WERI-Rb-1 (cell line): ENCODE results near the gene JAK2.
"Not testable (repeated sequence)": the region's sequence is repeated elsewhere in the genome, so short reads cannot be mapped to it uniquely, and the experiment has no call there.

Source experiments
- DNase-seq: peaks from one replicate; pipeline ENCODE4 v3.0.0-alpha.2; 2020
- H3K27ac ChIP-seq: fragments of 250-450 bp; sonication (Bioruptor Pico); 2 replicates; pipeline ENCODE4 v1.5.1; 2020; ENCODE audit warnings: mild to moderate bottlenecking, moderate library complexity
- H3K27me3 ChIP-seq: fragments of 250-450 bp; sonication (Bioruptor Pico); 2 replicates; pipeline ENCODE4 v1.5.1; 2021; ENCODE audit warnings: mild to moderate bottlenecking, low read depth, moderate library complexity; ENCODE audit not compliant: insufficient read depth, severe bottlenecking
- H3K36me3 ChIP-seq: fragments of 250-450 bp; sonication (Bioruptor Pico); 2 replicates; pipeline ENCODE4 v1.5.1; 2020; ENCODE audit warnings: mild to moderate bottlenecking, moderate library complexity
- H3K4me3 ChIP-seq: 2 replicates; pipeline ENCODE4 v1.5.1; 2011; ENCODE audit warnings: low read depth, mild to moderate bottlenecking, control low read depth, low read length
- H3K9me3 ChIP-seq: fragments of 250-450 bp; sonication (Bioruptor Pico); 2 replicates; pipeline ENCODE4 v1.5.1; 2021; ENCODE audit warnings: mild to moderate bottlenecking, moderate library complexity; ENCODE audit not compliant: severe bottlenecking
- TF ChIP-seq, protein P1 (sequence below): IDR thresholded peaks from 2 replicates; pipeline ENCODE4 v1.5.1; 2011; ENCODE audit warnings: low read depth, mild to moderate bottlenecking, control low read depth, inconsistent platforms, low read length

The JAK2 gene

DNA sequence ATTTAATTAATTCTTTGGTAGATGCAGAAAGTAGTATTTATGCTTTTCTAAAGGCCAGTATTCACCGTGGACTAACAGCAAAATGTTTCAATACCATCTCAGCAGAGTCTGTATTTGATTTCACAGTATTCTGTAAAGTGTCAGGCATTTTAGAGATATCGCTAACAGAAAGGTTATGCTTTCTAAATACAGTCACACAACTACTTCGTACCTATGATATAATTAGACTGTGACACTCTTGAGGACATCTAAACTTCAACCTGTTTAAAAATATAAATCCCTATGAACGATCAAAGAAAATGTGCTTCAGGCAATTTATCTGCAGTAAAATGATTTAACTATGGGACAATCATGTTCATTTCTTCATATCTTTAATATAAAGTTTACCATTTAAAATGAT, 41.7 kb upstream of the JAK2 start:
- Histone ChIP-seq H3K36me3 (no peaks in the 10 kb centered on the region), H3K4me3 (no peak overlapping the region), H3K9me3 (no peaks in the 10 kb centered on the region), H3K27ac (no peak overlapping the region), H3K27me3 (no peaks in the 10 kb centered on the region)
- TF ChIP-seq, protein P1, sequence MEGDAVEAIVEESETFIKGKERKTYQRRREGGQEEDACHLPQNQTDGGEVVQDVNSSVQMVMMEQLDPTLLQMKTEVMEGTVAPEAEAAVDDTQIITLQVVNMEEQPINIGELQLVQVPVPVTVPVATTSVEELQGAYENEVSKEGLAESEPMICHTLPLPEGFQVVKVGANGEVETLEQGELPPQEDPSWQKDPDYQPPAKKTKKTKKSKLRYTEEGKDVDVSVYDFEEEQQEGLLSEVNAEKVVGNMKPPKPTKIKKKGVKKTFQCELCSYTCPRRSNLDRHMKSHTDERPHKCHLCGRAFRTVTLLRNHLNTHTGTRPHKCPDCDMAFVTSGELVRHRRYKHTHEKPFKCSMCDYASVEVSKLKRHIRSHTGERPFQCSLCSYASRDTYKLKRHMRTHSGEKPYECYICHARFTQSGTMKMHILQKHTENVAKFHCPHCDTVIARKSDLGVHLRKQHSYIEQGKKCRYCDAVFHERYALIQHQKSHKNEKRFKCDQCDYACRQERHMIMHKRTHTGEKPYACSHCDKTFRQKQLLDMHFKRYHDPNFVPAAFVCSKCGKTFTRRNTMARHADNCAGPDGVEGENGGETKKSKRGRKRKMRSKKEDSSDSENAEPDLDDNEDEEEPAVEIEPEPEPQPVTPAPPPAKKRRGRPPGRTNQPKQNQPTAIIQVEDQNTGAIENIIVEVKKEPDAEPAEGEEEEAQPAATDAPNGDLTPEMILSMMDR, result no peak
- no peak for DNase-seq

DNA sequence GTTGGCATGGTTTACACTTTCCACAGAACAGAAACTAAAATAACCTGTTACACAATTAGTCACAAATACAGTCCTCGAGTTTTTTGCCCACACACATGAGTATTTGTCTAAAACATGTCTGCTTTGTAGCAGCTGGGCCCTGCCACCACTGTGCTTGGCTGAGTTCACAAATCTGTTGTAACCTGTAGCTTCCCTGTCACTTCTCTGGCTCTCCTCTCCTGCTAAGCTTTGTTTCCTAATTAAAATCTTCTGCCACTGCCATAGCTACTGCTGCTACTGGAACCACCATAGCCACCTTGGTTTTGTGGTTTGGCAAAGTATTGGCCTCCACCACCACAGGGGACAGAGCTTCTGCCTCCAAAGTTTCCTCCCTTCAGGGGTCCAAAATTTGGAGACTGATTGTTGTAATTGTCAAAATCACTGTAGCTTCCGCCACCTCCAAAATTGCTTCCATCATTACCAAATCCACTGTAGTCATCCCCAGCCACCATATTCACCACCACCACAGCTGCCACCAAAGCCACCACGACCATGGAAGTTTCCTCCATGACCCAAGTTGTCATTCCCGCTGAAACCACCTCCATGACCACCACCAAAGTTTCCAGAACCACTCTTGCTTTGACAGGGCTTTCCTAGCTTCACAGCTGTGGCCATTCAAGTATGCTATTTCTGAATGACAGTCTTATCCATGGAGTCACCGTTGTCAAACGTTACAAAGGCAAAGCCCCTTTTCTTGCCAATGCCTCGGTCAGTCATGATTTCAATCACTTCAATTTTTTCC, 40.5 kb upstream of the JAK2 start:
- H3K27ac ChIP-seq, DNase-seq: not testable (repeated sequence)

DNA sequence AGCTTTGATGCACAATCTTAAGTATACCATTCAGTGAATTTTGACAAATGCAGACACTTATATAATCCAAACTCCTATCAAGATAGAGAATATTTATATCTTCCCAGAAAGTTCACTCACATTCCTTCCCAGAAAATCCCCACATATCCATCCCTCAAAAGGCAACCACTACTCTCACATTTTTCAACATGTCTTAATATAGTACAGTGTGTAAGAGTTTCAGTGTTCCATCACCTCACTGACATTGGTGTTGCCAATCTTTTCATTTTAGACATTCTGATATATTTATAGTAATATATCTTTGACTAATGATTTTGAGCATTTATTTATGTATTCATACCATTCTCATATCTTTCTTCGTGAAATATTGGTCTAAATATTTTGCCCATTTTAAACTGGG, 38.1 kb upstream of the JAK2 start:
- DNase-seq, result no peak
- Histone ChIP-seq H3K27me3 (no peaks in the 10 kb centered on the region), H3K4me3 (no peak overlapping the region), H3K36me3 (no peaks in the 10 kb centered on the region), H3K9me3 (no peaks in the 10 kb centered on the region), H3K27ac (no peak overlapping the region)
- TF ChIP-seq, protein P1, result no peak

More for the DNA sequence above, 40.5 kb upstream of the JAK2 start:
- not testable (repeated sequence) for H3K4me3 ChIP-seq, H3K9me3 ChIP-seq, H3K36me3 ChIP-seq, H3K27me3 ChIP-seq

DNA sequence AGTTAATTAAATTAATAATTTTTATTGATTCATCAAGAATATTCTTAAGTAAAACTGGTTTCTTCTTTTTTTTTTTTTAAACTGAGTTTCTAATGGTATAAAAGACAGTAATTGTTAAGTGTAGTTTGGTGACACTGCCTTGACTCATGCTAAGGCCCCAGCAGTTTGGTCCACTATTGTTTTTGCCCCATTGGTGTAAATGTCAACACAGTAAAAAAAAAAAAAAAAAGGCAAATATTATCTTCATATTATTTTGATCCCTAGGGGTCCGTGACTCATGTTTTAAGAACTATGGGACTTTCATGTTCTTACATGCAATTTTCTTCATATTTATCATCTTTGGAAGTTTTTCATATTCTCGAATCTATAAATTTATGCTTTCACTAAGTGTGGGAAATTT, 29.2 kb upstream of the JAK2 start:
- DNase-seq, result no peak
- TF ChIP-seq, protein P1, result no peak
- H3K36me3 ChIP-seq, result no peaks in the 10 kb centered on the region

DNA sequence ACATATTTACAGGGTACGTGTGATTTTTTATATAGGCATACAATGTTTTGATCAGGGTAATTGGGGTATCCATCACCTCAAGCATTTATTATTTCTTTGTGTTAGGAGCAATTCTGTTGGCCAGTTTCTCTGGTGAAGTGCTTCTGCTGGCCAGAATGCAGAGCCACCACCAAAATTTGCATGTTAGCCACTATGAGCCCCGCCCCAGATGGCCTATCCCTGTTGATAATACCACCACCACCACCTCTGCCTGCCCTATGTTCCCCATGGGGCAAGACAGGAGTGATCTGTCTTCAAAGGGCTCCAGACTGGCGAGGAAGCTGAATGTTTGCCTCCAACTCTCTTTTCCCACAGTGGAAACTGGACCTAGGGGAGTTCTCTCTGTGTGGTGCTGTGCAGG, 26.0 kb upstream of the JAK2 start:
- no peak for DNase-seq
- TF ChIP-seq, protein P1, result no peak
- no peaks in the 10 kb centered on the region for H3K36me3 ChIP-seq
- H3K9me3 ChIP-seq, result no peaks in the 10 kb centered on the region
- H3K4me3 ChIP-seq, result no peak overlapping the region
- H3K27ac ChIP-seq, result no peak overlapping the region
- H3K27me3 ChIP-seq, result no peaks in the 10 kb centered on the region

More for the DNA sequence above, 29.2 kb upstream of the JAK2 start:
- Histone ChIP-seq H3K27ac (no peak overlapping the region), H3K4me3 (no peak overlapping the region), H3K27me3 (no peaks in the 10 kb centered on the region), H3K9me3 (no peaks in the 10 kb centered on the region)

DNA sequence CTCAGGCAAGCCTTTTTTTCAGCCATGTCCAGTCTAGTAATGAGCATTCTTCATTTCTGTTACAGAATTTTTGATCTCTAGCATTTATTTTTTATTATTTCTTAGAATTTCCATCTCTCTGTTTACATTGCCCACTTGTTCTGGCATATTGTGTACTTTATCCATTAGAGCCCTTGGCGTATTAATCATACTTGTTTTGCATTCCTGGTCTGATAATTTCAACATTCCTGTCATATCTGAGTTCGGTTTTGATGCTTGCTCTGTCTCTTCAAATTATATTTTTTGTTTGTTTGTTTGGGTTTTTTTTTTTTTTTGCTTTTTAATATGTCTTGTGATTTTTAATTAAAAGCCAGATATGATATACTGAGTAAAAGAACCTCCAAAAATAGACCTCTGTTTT, 23.0 kb upstream of the JAK2 start:
- TF ChIP-seq, protein P1, result no peak
- Histone ChIP-seq H3K27me3 (no peaks in the 10 kb centered on the region), H3K27ac (no peak overlapping the region), H3K4me3 (no peak overlapping the region), H3K36me3 (no peaks in the 10 kb centered on the region), H3K9me3 (no peaks in the 10 kb centered on the region)
- DNase-seq, result no peak
